GM12892 (cell line): ENCODE data around the gene RARRES2.
"Not testable (repeated sequence)": the region's sequence is repeated elsewhere in the genome, so short reads cannot be mapped to it uniquely, and the experiment has no call there.

Experiments
- DNase-seq: peaks from one replicate; pipeline ENCODE4 v3.0.0; 2011; ENCODE audit not compliant: insufficient read length
- FAIRE-seq: peaks from 2 replicates; lab custom pipeline; 2011; peaks lifted over from hg19 to GRCh38; lab: Jason Lieb, UNC

Gene RARRES2

DNA sequence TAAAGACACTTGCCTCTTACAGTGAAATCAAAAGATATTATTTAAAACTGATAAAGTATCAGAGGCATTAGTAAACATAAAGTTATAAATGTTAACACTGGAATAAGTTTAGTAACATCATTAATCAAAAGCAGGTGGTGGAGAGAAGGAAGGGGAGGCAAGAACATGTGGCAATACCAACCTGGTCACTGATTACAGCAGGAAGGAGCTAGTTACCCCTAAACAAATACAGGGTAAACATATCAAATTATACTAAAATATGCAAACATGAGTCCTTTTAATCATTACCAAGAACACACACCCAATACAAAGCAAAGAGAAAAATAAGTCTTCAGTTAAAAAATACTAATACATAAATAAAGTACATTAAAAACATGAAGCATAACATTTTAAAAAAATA lies 43.5 kb downstream of the RARRES2 start:
- not testable (repeated sequence) for FAIRE-seq

GRCh38 chr7:150296802-150297201 lies 44.6 kb downstream of the RARRES2 start:
- not testable (repeated sequence) for FAIRE-seq, DNase-seq

More for the DNA sequence above, 43.5 kb downstream of the RARRES2 start:
- DNase-seq, result not testable (repeated sequence)

DNA sequence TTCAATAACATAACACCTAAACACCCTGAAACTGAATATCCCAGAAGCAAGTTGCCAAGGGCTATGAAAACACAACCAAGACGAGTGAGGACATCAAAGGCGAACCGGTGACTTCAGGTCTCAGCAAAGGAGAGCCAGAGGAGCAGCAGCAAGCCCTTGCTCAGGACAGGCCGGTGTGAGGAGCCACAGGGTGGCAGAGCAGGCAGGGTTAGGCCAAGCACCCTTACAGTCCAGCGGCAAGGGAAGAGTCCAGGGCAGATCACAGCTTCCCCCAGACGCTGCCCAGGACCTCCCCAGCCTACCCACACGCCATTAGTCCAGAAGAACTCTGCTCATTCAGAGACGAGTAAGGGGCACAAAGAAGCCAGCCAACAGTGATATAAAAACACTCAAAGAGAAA lies 45.8 kb downstream of the RARRES2 start:
- not testable (repeated sequence) for DNase-seq, FAIRE-seq

GRCh38 chr7:150295027-150295426 lies 46.4 kb downstream of the RARRES2 start:
- not testable (repeated sequence) for FAIRE-seq, DNase-seq

DNA sequence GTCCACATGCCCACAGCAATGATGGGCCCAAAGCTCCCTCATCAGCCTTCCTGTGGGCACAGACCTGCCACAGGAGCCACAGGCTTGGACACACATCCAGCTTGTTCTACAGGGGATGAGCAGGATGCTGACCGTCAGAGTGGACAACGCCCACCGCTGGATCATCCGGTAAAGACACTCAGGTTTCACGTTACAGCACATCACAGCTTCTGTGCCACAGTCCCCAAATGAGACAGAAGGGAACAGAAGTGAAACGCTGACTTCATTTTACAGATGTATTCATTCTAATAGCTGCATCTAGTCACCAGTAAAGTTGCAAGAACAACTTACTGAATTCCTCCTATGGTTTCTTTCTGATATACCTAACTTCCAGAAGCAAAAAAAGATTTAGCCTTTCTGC lies 51.1 kb downstream of the RARRES2 start:
- not testable (repeated sequence) for DNase-seq, FAIRE-seq

DNA sequence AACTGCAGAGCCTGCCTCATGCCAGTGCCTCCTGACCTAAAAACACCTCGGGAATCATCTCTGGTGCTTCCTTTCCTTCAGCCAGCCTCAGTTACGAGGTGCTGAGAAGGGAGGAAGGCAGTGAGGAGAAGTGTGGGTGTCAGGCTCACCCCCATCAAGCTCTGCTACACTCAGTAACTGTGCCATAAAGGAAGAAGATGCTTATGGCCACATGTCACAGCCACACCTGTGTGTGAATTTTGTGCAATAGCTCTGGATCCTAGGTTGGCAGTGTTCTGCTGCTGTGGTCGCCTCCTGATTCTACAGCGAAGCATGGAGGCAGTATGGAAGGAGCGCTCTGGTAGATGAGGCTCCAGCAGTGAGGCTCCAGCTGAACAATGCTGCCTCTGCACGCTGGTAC lies 52.6 kb downstream of the RARRES2 start:
- not testable (repeated sequence) for FAIRE-seq, DNase-seq
